ENCODE measurements around the gene LTBP1.

LTBP1 gene

DNA sequence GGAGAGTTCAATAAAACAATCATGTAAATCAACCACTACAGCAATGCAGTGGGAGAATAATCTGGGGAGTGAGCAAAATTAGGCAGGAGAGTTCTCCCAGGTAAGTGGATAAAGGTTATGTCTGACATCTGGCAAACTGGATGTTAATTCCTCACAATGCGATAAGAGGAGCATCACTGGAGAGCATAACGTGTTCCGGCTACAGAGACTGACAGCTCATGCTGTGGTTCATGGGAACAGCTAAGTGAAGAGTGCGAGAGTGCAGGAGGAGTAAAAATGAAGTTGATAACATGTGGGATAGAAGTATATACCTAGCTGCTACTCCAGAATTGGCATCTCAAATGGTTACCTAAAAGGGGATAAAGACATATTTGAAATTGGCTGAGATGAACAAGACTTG, 153.2 kb downstream of the LTBP1 start:
- Histone ChIP-seq H3K4me1 (ENCODE audit: control insufficient read depth, insufficient read depth, low read length, unreplicated experiment) (peaks cover 14% of the 10 kb centered on the region), H3K36me3 (ENCODE audit: insufficient read depth, low read length) (no peaks in the 10 kb centered on the region), H3K27ac (ENCODE audit: low read depth, low read length) (no peak overlapping the region), H3K27me3 (ENCODE audit: insufficient read depth, low read length) (no peaks in the 10 kb centered on the region), H3K79me2 (ENCODE audit: control insufficient read depth, insufficient read depth, low read length, unreplicated experiment) (no peaks in the 10 kb centered on the region), H3K4me3 (ENCODE audit: low read depth, low read length) (no peak overlapping the region), H2AFZ (ENCODE audit: low read length, unreplicated experiment) (no peak overlapping the region)

- H3K4me3 ChIP-seq (ENCODE audit: low read depth, low read length): no peak overlapping the region
Observed at GRCh38 chr2:33100921-33101320, 154.2 kb downstream of the LTBP1 start.

DNA sequence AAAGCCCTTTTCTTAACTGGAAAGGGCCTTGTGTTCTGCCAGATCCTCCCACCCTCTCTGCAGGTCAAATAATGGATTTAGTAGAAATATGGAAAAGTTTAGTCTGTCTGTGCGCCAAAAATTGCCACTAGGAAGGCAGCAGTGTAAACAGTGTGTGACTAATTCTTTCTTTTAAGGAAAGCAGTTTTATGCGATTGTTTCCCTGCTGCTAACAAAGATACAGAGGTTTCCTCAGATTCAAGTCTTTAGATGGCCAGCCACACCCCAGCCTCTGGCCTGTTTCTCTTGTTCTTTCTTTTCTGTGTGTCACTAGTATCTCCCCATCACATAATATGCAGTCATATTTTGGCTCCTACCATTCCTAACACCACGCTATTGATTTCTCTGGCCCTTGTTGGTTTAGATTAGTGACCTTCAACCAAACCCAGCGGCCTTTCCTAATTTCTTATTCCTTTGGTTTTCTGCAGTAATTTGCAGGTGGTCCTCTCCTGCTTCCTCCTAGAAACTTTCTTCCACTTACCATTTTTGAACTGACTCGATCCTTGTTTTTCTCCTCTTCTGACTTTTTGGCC, 157.4 kb downstream of the LTBP1 start:
- H3K4me3 ChIP-seq (ENCODE audit: low read depth, low read length): 0 out of 2 replicates have a peak overlapping the region, but pooled peaks have one; percentile 8
- H3K4me1 ChIP-seq (ENCODE audit: control insufficient read depth, insufficient read depth, low read length, unreplicated experiment): peaks cover 34% of the 10 kb centered on the region
- H3K27ac ChIP-seq (ENCODE audit: low read depth, low read length): peak overlapping the region; percentile 65
- H3K36me3 ChIP-seq (ENCODE audit: insufficient read depth, low read length): no peaks in the 10 kb centered on the region
- no peaks in the 10 kb centered on the region for H3K27me3 ChIP-seq (ENCODE audit: insufficient read depth, low read length)
- no peaks in the 10 kb centered on the region for H3K79me2 ChIP-seq (ENCODE audit: control insufficient read depth, insufficient read depth, low read length, unreplicated experiment)
- peak overlapping the region; percentile 68 for H2AFZ ChIP-seq (ENCODE audit: low read length, unreplicated experiment)

More at GRCh38 chr2:33100921-33101320, 154.2 kb downstream of the LTBP1 start:
- Histone ChIP-seq H2AFZ (ENCODE audit: low read length, unreplicated experiment) (no peak overlapping the region), H3K36me3 (ENCODE audit: insufficient read depth, low read length) (no peaks in the 10 kb centered on the region), H3K79me2 (ENCODE audit: control insufficient read depth, insufficient read depth, low read length, unreplicated experiment) (no peaks in the 10 kb centered on the region), H3K27ac (ENCODE audit: low read depth, low read length) (no peak overlapping the region), H3K4me1 (ENCODE audit: control insufficient read depth, insufficient read depth, low read length, unreplicated experiment) (peaks cover 15% of the 10 kb centered on the region), H3K27me3 (ENCODE audit: insufficient read depth, low read length) (no peaks in the 10 kb centered on the region)

GRCh38 chr2:33104726-33105125, 158.0 kb downstream of the LTBP1 start:
- H2AFZ ChIP-seq (ENCODE audit: low read length, unreplicated experiment): peak overlapping the region; percentile 68
- peaks cover 36% of the 10 kb centered on the region for H3K4me1 ChIP-seq (ENCODE audit: control insufficient read depth, insufficient read depth, low read length, unreplicated experiment)
- H3K27ac ChIP-seq (ENCODE audit: low read depth, low read length): peak overlapping the region; percentile 65
- H3K36me3 ChIP-seq (ENCODE audit: insufficient read depth, low read length): no peaks in the 10 kb centered on the region
- no peaks in the 10 kb centered on the region for H3K27me3 ChIP-seq (ENCODE audit: insufficient read depth, low read length)
- 0 out of 2 replicates have a peak overlapping the region, but pooled peaks have one; percentile 8 for H3K4me3 ChIP-seq (ENCODE audit: low read depth, low read length)
- no peaks in the 10 kb centered on the region for H3K79me2 ChIP-seq (ENCODE audit: control insufficient read depth, insufficient read depth, low read length, unreplicated experiment)

GRCh38 chr2:33106115-33106514, 159.4 kb downstream of the LTBP1 start:
- Histone ChIP-seq H3K36me3 (ENCODE audit: insufficient read depth, low read length) (no peaks in the 10 kb centered on the region), H3K79me2 (ENCODE audit: control insufficient read depth, insufficient read depth, low read length, unreplicated experiment) (no peaks in the 10 kb centered on the region), H3K4me1 (ENCODE audit: control insufficient read depth, insufficient read depth, low read length, unreplicated experiment) (peaks cover 47% of the 10 kb centered on the region), H3K4me3 (ENCODE audit: low read depth, low read length) (no peak overlapping the region), H3K27ac (ENCODE audit: low read depth, low read length) (no peak overlapping the region), H3K27me3 (ENCODE audit: insufficient read depth, low read length) (no peaks in the 10 kb centered on the region), H2AFZ (ENCODE audit: low read length, unreplicated experiment) (no peak overlapping the region)

- Histone ChIP-seq H3K4me1 (ENCODE audit: control insufficient read depth, insufficient read depth, low read length, unreplicated experiment) (peaks cover 50% of the 10 kb centered on the region), H3K4me3 (ENCODE audit: low read depth, low read length) (no peak overlapping the region), H3K27me3 (ENCODE audit: insufficient read depth, low read length) (no peaks in the 10 kb centered on the region), H2AFZ (ENCODE audit: low read length, unreplicated experiment) (no peak overlapping the region), H3K36me3 (ENCODE audit: insufficient read depth, low read length) (no peaks in the 10 kb centered on the region), H3K27ac (ENCODE audit: low read depth, low read length) (peak overlapping the region; percentile 4; the same call in 1 of the 2 replicates), H3K79me2 (ENCODE audit: control insufficient read depth, insufficient read depth, low read length, unreplicated experiment) (no peaks in the 10 kb centered on the region)
Observed at GRCh38 chr2:33107690-33108482, 161.1 kb downstream of the LTBP1 start.

DNA sequence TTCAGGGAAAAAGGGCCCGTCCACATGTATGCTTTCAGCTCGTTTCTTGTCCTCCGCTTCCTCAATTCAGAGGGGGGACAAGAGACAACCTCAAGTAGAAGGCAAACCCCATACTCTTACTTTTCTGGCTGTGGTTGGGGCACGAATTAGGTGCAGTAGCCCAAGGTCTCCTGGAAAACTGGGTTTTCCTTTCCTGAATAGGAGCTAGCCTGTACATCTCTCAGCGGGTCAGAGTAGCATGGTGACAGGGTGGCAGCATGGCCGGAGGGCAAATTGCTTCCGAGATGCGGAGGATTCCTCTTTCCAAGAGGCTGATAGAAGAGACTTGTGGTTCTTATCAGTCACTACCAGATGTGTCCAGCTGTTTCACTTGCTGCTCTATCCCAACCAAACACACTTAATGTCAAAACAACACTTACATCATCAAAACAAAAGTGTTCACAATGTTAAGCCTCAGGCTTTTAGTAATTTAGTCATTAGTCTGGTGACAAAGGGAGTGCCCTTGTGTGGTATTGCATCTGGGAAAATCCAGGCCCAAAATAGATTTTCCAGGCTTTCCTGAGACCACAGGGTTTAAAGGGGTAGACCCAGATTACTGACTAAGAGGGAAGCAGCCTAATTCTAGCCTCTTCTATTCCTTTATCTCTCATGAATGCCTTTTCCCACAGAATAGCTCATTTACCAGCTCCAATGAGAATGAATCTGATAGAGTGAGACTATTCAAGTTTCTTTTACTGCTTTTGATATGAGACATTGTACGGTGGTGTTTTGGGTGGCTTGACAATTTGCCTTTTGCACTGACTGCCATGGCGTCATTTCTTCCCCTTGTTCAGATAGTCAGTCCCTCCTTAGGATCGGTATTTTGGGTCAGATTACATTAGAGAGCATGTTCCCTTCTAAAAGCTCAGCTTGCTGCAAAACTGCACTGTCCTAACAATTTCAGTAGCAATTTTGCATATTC, 162.0 kb downstream of the LTBP1 start:
- Histone ChIP-seq H3K27ac (ENCODE audit: low read depth, low read length) (peak overlapping the region; percentile 4; the same call in 1 of the 2 replicates), H3K4me1 (ENCODE audit: control insufficient read depth, insufficient read depth, low read length, unreplicated experiment) (peaks cover 48% of the 10 kb centered on the region), H3K4me3 (ENCODE audit: low read depth, low read length) (no peak overlapping the region), H3K79me2 (ENCODE audit: control insufficient read depth, insufficient read depth, low read length, unreplicated experiment) (no peaks in the 10 kb centered on the region), H3K36me3 (ENCODE audit: insufficient read depth, low read length) (no peaks in the 10 kb centered on the region), H3K27me3 (ENCODE audit: insufficient read depth, low read length) (no peaks in the 10 kb centered on the region), H2AFZ (ENCODE audit: low read length, unreplicated experiment) (no peak overlapping the region)

DNA sequence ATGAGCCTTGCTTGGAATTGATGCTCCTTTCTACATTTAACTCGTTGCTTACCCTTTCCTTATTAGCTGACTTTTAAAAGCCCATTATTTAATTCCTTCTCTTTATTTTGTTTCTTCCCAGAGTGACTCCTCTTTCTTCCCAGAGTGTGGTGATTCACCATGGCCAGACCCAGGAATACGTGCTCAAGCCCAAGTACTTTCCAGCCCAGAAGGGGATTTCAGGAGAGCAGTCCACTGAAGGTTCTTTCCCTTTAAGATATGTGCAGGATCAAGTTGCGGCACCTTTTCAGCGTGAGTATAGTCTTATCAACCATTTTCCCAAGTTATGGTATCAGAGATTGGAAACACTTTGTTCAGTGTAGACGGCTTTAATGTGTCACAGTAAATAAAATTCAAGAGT, 163.7 kb downstream of the LTBP1 start:
- Histone ChIP-seq H3K27ac (ENCODE audit: low read depth, low read length) (no peak overlapping the region; the same call in 1 of the 2 replicates), H3K79me2 (ENCODE audit: control insufficient read depth, insufficient read depth, low read length, unreplicated experiment) (no peaks in the 10 kb centered on the region), H3K36me3 (ENCODE audit: insufficient read depth, low read length) (no peaks in the 10 kb centered on the region), H3K4me1 (ENCODE audit: control insufficient read depth, insufficient read depth, low read length, unreplicated experiment) (peaks cover 35% of the 10 kb centered on the region), H3K4me3 (ENCODE audit: low read depth, low read length) (no peak overlapping the region), H3K27me3 (ENCODE audit: insufficient read depth, low read length) (no peaks in the 10 kb centered on the region), H2AFZ (ENCODE audit: low read length, unreplicated experiment) (no peak overlapping the region)

DNA sequence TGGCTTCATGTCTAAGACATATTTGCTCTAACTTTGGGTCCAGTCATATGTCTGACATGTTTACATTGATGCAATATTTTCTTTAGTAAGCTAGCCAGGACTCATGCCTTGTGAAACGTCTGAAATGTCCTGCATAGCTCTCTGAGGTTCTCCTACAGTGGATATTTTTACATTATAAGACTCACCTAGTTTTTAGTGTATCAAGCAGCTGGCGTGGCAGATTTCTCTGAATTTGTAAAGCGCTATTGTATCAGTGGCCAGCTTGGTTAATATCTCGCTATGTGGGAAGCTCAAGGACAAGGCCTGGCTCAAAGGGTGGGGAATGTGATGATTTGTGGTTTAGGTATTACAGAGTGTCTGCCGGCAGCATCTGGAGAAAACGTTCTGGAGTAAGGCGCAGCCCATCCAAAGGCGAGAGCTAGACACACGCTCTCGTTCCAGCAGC, 164.3 kb downstream of the LTBP1 start:
- H3K4me3 ChIP-seq (ENCODE audit: low read depth, low read length): no peak overlapping the region

GRCh38 chr2:33115196-33115595, 168.4 kb downstream of the LTBP1 start:
- peaks cover 12% of the 10 kb centered on the region for H3K4me1 ChIP-seq (ENCODE audit: control insufficient read depth, insufficient read depth, low read length, unreplicated experiment)
- no peak overlapping the region for H2AFZ ChIP-seq (ENCODE audit: low read length, unreplicated experiment)
- no peaks in the 10 kb centered on the region for H3K27me3 ChIP-seq (ENCODE audit: insufficient read depth, low read length)
- H3K27ac ChIP-seq (ENCODE audit: low read depth, low read length): no peak overlapping the region
- H3K36me3 ChIP-seq (ENCODE audit: insufficient read depth, low read length): no peaks in the 10 kb centered on the region
- no peak overlapping the region for H3K4me3 ChIP-seq (ENCODE audit: low read depth, low read length)
- no peaks in the 10 kb centered on the region for H3K79me2 ChIP-seq (ENCODE audit: control insufficient read depth, insufficient read depth, low read length, unreplicated experiment)

More for the DNA sequence above, 164.3 kb downstream of the LTBP1 start:
- no peak overlapping the region for H2AFZ ChIP-seq (ENCODE audit: low read length, unreplicated experiment)
- no peaks in the 10 kb centered on the region for H3K36me3 ChIP-seq (ENCODE audit: insufficient read depth, low read length)
- H3K79me2 ChIP-seq (ENCODE audit: control insufficient read depth, insufficient read depth, low read length, unreplicated experiment): no peaks in the 10 kb centered on the region
- peaks cover 35% of the 10 kb centered on the region for H3K4me1 ChIP-seq (ENCODE audit: control insufficient read depth, insufficient read depth, low read length, unreplicated experiment)
- H3K27me3 ChIP-seq (ENCODE audit: insufficient read depth, low read length): no peaks in the 10 kb centered on the region
- no peak overlapping the region for H3K27ac ChIP-seq (ENCODE audit: low read depth, low read length)
